Stomach (tissue), 4 donors: ENCODE results near the gene ASNSD1.

Experiments used
- CTCF ChIP-seq, 7 experiments: fragments of 450-650 bp in 4 of 7; fragments of 200-600 bp in 3 of 7; sonication (generic) in 3 of 7; IDR thresholded peaks; one replicate each; pipeline ENCODE4 v1.5.1; 2016 to 2019; ENCODE audit warnings: antibody characterized with exemption in 7 of 7, control low read depth in 2 of 7, mild to moderate bottlenecking in 1 of 7
- POLR2AphosphoS5 ChIP-seq, 3 donors: sonication (generic); formaldehyde crosslinking; IDR thresholded peaks; one replicate each; pipeline ENCODE4 v1.6.1; 2016; ENCODE audit warnings: antibody characterized with exemption in 3 of 3

DNA sequence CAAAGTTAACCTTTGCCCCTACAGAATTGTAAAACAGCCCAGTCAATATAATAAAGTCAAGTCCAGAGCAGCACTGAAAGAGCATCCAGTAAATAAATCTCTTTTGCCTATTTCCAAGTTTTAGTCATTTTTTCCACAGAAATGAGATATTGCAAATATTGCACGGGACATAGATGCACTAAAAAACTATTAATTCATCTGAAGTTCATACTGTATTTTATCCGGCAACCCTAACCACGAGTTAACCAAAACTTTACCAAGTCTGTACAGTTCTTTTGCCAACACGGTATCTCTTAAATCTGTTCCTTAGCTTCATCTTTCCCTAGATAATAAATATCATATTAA lies 484 bp upstream of the ASNSD1 start:
- TF ChIP-seq CTCF (IDR thresholded peaks at IDR 0.05) (no peak), POLR2AphosphoS5 (IDR thresholded peaks at IDR 0.05) (no peak)
